Measurements from ENCODE around the gene TNFRSF8. TPM values are rescaled to one million over a fixed set of nuclear protein-coding genes. Genes with fewer than 3 reads are reported as not detected.

The TNFRSF8 gene
- total and polyA plus RNA-seq, 2 of the 4 experiments (the other 2 are of a cell fraction), result under 0.01 to 0.31 TPM

- Histone ChIP-seq H2BK5ac (ENCODE audit: low read depth, low read length, poor library complexity, severe bottlenecking) (no peak overlapping the region), H4K8ac (ENCODE audit: low read depth in 2 of 2, low read length in 2 of 2) (no peak overlapping the region), H3K79me1 (ENCODE audit: low read depth in 1 of 2, low read length in 2 of 2) (no peaks in the 10 kb centered on the region), H3K4me2 (ENCODE audit: low read depth, low read length) (no peak overlapping the region), H4K91ac (ENCODE audit: insufficient read depth, low read depth, low read length) (no peak overlapping the region), H3K4me1 (ENCODE audit: control insufficient read depth, insufficient read depth, low read length) (peaks cover 2% of the 10 kb centered on the region; the same call in 1 of the 2 replicates), H3K14ac (replicated peaks; ENCODE audit: low read depth, low read length) (no peak overlapping the region), H3K4me3 (ENCODE audit: insufficient read depth, low read depth, low read length) (no peak overlapping the region), H2BK20ac (ENCODE audit: low read depth, low read length) (no peak overlapping the region), H3K4ac (ENCODE audit: low read depth, low read length) (no peak overlapping the region), H3K27me3 (ENCODE audit: control insufficient read depth, insufficient read depth, low read length) (peaks cover 49% of the 10 kb centered on the region), H3K27ac (ENCODE audit: insufficient read depth, low read length) (no peak overlapping the region), H2AK9ac (replicated peaks; ENCODE audit: low read depth, low read length, poor library complexity) (no peak overlapping the region), H2BK15ac (ENCODE audit: low read depth, low read length) (no peak overlapping the region), H2AFZ (replicated peaks; ENCODE audit: low read length, poor library complexity) (no peak overlapping the region), H3K23ac (ENCODE audit: low read depth, low read length) (no peak overlapping the region), H3K36me3 (ENCODE audit: control insufficient read depth, insufficient read depth, low read length) (no peaks in the 10 kb centered on the region), H3K56ac (ENCODE audit: extremely low read depth, insufficient read depth, low read length) (no peak overlapping the region), H3K9me1 (ENCODE audit: insufficient read depth, low read length) (no peaks in the 10 kb centered on the region), H4K5ac (ENCODE audit: low read depth, low read length) (no peak overlapping the region), H3K9ac (ENCODE audit: low read depth, low read length) (no peak overlapping the region), H3K18ac (ENCODE audit: low read depth, low read length) (no peak overlapping the region), H2BK120ac (ENCODE audit: low read depth, low read length) (no peak overlapping the region), H4K20me1 (ENCODE audit: insufficient read depth, low read length) (no peaks in the 10 kb centered on the region), H3K9me3 (ENCODE audit: control insufficient read depth, insufficient read depth, low read length) (peaks cover 12% of the 10 kb centered on the region), H2AK5ac (ENCODE audit: low read depth, low read length) (no peak overlapping the region)
- dilution Hi-C loops (cut with HindIII; ENCODE audit: low sequenced_read_pairs, unreplicated experiment), result no loop called here
- BruUV-seq (replicated peaks), result no TSS peak
- DNase-seq, result no peak
- in situ Hi-C loops (cut with MboI; ENCODE audit: low sequenced_read_pairs), result no loop called here
- WGBS, 2 experiments (ENCODE audit: extremely low coverage in 2 of 2, insufficient read length in 1 of 2), result no CpG with 5 or more reads among the region's 3 CpGs
- ChIA-PET POLR2A (ENCODE audit: unreplicated experiment) (no interaction called here), CTCF (no interaction called here)
- intact Hi-C loops (cut with micrococcal nuclease), result no loop called here
- no peak for TF ChIP-seq MAFK (IDR thresholded peaks at IDR 0.05; ENCODE audit: low read depth, low read length)
- TF ChIP-seq ELK1 (IDR thresholded peaks at IDR 0.05; ENCODE audit: borderline replicate concordance, low read depth, low read length), result no peak
- ATAC-seq (ENCODE audit: low read depth), result no peak
Measured at GRCh38 chr1:12060500-12060899, 2.6 kb upstream of the TNFRSF8 start.

All from IMR-90 (cell line).